Measurements from ENCODE around the gene IGSF9B. TPM values are rescaled to one million over a fixed set of nuclear protein-coding genes. Genes with fewer than 3 reads are reported as not detected.

The IGSF9B gene
- total RNA-seq, 1 experiment from 2014 or later, result 10.1 TPM

DNA sequence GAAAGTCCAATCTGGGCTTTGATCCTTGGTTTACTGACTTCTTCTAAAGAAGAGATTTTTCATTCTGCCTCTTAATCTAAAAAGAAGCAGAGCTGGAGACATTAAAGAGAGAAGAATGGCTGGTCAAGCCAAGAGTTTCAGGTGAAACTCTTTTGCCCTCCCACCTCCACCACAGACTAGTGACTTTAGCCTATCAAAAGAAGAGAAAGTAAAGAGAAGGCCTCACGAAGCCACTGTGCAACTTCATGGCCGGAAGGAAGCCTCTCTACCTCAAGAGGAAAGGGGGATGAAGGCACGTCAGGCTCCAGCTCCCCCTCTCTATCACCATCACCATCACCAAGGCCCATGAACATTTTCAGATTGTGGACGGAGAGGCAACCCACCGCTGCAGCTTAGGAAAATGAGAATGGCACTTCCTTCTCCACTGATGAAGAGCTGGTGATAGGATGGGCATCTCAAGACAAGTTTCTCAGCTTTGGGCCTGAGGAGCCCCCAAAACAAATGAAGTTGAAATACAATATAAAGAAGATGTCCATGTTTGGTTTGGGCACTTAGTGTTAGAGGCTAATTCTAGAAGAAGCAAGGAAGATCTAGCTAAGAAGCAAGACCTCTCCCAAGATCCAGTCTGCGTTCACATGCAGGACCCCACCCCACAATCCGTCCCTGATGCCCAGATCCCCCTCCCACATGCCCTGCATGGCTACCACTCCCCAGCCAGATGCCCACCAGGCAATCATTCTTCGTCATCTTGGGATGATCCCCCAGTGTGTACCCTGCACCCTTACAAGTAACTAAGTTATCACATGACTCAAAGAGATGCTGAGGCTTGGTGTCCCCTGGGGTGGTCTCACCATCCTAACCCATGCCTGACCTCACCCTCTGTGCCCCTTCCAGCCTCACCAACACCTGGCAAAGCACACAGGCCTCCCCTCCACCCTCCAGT lies 52.6 kb downstream of the IGSF9B start:
- POLR2A ChIA-PET (ENCODE audit: low non-redundant PET), result no interaction called here
- intact Hi-C loops (cut with micrococcal nuclease; ENCODE audit: unreplicated experiment), result no loop called here
- Histone ChIP-seq H3K27me3 (replicated peaks; ENCODE audit: insufficient read depth, low read depth, low read length, poor library complexity) (no peaks in the 10 kb centered on the region), H3K4me3 (ENCODE audit: low read depth, low read length, poor library complexity, severe bottlenecking) (no peak overlapping the region), H3K27ac (ENCODE audit: low read depth, low read length, poor library complexity, severe bottlenecking) (no peak overlapping the region), H3K4me1 (ENCODE audit: insufficient read depth, low read length, poor library complexity, severe bottlenecking) (no peaks in the 10 kb centered on the region), H3K36me3 (ENCODE audit: insufficient read depth, low read length, poor library complexity, severe bottlenecking) (no peaks in the 10 kb centered on the region), H3K9me3 (ENCODE audit: low read depth, low read length, poor library complexity, severe bottlenecking) (no peaks in the 10 kb centered on the region)
- DNase-seq (ENCODE audit: low spot score), result no peak
- no TSS peak for BruUV-seq (replicated peaks)
- CTCF ChIA-PET, result no interaction called here
- no peak for TF ChIP-seq EZH2 (IDR thresholded peaks at IDR 0.05; ENCODE audit: borderline replicate concordance, low read depth, low read length, poor library complexity, severe bottlenecking)
- TF ChIP-seq CTCF (conservative IDR thresholded peaks at IDR 0.05; ENCODE audit: low read depth, low read length), result no peak

DNA sequence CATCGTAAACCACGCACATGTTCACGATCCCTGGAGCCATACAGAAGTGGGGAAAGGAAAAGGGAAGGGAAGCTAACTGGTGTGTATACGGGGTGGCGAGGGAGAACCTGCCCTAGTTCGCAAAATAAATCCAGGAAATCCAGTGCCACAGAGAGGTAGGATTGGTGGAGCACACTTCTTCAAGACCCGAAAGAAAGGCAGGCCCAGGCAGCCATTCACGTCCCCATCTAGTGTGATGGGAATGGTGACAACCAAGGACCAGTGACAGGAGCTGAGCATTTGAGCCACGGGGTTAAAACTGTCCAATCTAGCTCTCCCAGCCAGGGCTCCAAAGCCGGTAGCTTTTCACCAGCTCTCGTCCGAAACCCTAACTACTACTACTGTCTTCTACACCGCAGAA lies 53.7 kb downstream of the IGSF9B start:
- Histone ChIP-seq H3K4me1 (ENCODE audit: insufficient read depth, low read length, poor library complexity, severe bottlenecking) (no peaks in the 10 kb centered on the region), H3K27ac (ENCODE audit: low read depth, low read length, poor library complexity, severe bottlenecking) (no peak overlapping the region), H3K36me3 (ENCODE audit: insufficient read depth, low read length, poor library complexity, severe bottlenecking) (no peaks in the 10 kb centered on the region), H3K27me3 (replicated peaks; ENCODE audit: insufficient read depth, low read depth, low read length, poor library complexity) (no peaks in the 10 kb centered on the region), H3K9me3 (ENCODE audit: low read depth, low read length, poor library complexity, severe bottlenecking) (no peaks in the 10 kb centered on the region), H3K4me3 (ENCODE audit: low read depth, low read length, poor library complexity, severe bottlenecking) (no peak overlapping the region)
- CTCF ChIA-PET, result no interaction called here
- intact Hi-C loops (cut with micrococcal nuclease; ENCODE audit: unreplicated experiment), result no loop called here
- no peak for TF ChIP-seq EZH2 (IDR thresholded peaks at IDR 0.05; ENCODE audit: borderline replicate concordance, low read depth, low read length, poor library complexity, severe bottlenecking)
- TF ChIP-seq CTCF (conservative IDR thresholded peaks at IDR 0.05; ENCODE audit: low read depth, low read length), result no peak
- no TSS peak for BruUV-seq (replicated peaks)
- DNase-seq (ENCODE audit: low spot score), result no peak
- POLR2A ChIA-PET (ENCODE audit: low non-redundant PET), result no interaction called here

DNA sequence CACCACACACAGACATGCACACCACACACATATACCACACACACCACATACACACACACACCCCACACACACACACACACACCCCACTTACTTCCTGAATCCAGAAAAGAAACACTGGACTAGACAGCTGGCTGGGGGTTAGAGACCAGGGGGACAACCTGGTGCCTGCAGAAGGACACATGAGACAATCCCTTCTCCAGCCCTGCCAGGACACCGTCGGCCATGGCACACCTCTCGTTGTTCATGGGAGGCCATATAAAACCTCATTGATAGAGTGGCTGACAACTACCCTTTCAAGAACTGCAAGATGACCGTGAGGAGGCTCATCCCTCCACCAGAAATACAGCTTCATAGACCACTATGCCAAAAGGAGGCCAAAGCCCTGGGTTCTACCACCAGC lies 54.3 kb downstream of the IGSF9B start:
- no peak for TF ChIP-seq EZH2 (IDR thresholded peaks at IDR 0.05; ENCODE audit: borderline replicate concordance, low read depth, low read length, poor library complexity, severe bottlenecking)
- TF ChIP-seq CTCF (conservative IDR thresholded peaks at IDR 0.05; ENCODE audit: low read depth, low read length), result no peak
- no TSS peak for BruUV-seq (replicated peaks)
- intact Hi-C loops (cut with micrococcal nuclease; ENCODE audit: unreplicated experiment), result no loop called here
- Histone ChIP-seq H3K4me1 (ENCODE audit: insufficient read depth, low read length, poor library complexity, severe bottlenecking) (no peaks in the 10 kb centered on the region), H3K4me3 (ENCODE audit: low read depth, low read length, poor library complexity, severe bottlenecking) (no peak overlapping the region), H3K27ac (ENCODE audit: low read depth, low read length, poor library complexity, severe bottlenecking) (no peak overlapping the region), H3K36me3 (ENCODE audit: insufficient read depth, low read length, poor library complexity, severe bottlenecking) (no peaks in the 10 kb centered on the region), H3K9me3 (ENCODE audit: low read depth, low read length, poor library complexity, severe bottlenecking) (no peaks in the 10 kb centered on the region), H3K27me3 (replicated peaks; ENCODE audit: insufficient read depth, low read depth, low read length, poor library complexity) (no peaks in the 10 kb centered on the region)
- no peak for DNase-seq (ENCODE audit: low spot score)
- CTCF ChIA-PET, result no interaction called here
- POLR2A ChIA-PET (ENCODE audit: low non-redundant PET), result no interaction called here
